SH-SY5Y (cell line): ENCODE data around the gene MCF2L.

Experiments
- GATA2 ChIP-seq: IDR thresholded peaks from 2 replicates; pipeline ENCODE4 v1.6.1; 2011; ENCODE audit warnings: mild to moderate bottlenecking, low read depth, low read length
- GATA3 ChIP-seq: IDR thresholded peaks from 2 replicates; pipeline ENCODE4 v1.6.1; 2011; ENCODE audit warnings: low read depth, mild to moderate bottlenecking, low read length, moderate library complexity

Gene MCF2L, protein sequence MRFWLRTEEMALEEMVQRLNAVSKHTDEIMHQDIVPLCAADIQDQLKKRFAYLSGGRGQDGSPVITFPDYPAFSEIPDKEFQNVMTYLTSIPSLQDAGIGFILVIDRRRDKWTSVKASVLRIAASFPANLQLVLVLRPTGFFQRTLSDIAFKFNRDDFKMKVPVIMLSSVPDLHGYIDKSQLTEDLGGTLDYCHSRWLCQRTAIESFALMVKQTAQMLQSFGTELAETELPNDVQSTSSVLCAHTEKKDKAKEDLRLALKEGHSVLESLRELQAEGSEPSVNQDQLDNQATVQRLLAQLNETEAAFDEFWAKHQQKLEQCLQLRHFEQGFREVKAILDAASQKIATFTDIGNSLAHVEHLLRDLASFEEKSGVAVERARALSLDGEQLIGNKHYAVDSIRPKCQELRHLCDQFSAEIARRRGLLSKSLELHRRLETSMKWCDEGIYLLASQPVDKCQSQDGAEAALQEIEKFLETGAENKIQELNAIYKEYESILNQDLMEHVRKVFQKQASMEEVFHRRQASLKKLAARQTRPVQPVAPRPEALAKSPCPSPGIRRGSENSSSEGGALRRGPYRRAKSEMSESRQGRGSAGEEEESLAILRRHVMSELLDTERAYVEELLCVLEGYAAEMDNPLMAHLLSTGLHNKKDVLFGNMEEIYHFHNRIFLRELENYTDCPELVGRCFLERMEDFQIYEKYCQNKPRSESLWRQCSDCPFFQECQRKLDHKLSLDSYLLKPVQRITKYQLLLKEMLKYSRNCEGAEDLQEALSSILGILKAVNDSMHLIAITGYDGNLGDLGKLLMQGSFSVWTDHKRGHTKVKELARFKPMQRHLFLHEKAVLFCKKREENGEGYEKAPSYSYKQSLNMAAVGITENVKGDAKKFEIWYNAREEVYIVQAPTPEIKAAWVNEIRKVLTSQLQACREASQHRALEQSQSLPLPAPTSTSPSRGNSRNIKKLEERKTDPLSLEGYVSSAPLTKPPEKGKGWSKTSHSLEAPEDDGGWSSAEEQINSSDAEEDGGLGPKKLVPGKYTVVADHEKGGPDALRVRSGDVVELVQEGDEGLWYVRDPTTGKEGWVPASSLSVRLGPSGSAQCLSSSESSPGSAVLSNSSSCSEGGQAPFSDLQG

DNA sequence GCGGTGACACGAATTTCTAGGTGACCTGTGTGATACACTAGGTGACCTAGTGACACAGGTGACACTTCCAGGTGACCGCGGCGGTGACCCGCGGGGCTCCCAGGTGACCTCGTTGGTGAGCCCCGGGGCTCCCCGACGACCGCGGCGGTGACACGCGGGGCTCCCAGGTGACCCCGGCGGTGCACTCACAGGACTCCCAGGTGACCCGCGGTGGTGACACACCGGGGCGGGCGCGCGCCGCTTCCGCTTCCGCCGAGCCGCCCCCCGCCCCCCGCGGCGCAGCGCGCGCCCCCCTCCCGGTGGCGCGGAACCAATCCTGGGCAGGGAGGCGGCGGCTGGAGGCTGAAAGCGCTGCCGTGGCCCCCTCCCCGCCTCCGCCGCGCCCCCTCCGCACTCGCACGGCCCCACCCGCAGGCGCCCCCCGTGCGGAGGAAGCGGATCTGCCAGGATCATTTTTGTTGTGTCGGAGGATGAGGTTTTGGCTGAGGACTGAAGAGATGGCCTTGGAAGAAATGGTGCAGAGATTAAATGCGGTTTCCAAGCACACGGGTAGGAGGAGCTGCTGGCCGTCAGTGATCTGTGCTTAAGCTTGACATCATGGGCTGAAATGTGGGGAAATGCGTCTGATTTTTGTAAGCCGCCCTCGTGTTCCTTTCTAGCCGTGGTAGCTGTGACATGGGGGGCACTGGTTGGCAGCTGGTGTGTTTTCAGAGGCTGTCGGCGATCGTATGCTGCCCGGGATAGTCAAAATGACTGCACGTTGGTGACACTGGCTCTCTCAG is at the start of gene MCF2L:
TSS of gene MCF2L (plus strand) at position 305 of the 782 bp plus-strand sequence. CDS start at position 471, 166 bp downstream.
- TF ChIP-seq GATA2, result no peak
- TF ChIP-seq GATA3, result no peak

DNA sequence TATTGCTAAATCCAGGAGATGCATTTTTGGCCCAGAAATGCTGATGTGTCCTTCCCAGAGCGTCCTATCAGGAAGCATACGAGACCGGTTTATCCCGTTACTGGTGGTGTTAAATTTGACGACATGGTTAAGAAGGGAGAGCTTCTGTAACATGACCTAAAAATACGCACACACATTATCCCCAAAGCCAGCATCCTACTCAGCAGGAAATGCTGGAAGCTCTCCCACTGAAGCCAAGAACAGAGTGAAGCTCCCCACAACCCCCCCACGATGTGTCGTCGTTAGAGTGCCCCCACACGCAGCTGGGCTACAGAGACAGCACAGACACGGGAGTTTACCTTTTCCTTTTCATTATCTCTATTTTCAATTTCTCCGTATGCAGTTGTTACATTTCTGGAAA is 45.1 kb upstream of the MCF2L start:
- TF ChIP-seq GATA2 (no peak), GATA3 (no peak)

DNA sequence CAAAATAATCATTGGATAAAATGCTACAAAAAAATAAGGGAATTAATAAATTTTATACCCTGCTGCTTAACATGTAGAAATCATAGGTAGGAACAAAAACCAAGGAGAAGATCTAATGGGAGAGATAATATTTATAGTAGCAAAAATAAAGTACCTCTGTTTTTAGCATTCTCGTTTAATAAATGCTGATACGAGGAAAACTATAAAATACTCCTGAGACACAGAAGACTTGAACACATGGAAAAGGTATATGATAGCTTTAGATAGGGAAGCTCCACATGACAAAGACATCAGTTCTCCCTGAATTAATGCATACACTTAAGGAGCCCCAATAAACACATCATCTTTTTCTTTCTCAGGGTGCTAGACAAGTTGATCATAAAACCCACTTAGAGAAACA is 44.6 kb upstream of the MCF2L start:
- TF ChIP-seq GATA3 (no peak), GATA2 (no peak)

DNA sequence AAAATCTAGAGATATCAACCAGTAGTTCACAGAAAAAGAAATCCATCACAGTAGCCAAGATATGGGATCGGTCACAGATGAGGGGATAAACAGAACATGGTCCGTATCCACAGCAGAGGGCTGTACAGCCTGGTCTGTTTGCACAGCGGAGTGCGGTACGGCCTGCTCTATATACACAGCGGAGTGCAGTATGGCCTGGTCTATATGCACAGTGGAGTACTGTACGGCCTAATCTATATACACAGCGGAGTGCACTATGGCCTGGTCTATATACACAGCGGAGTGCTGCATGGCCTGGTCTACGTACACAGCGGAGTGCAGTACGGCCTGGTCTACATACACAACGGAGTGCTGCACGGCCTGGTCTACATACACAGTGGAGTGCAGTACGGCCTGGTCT is 43.0 kb upstream of the MCF2L start:
- TF ChIP-seq GATA3, result no peak
- no peak for TF ChIP-seq GATA2

DNA sequence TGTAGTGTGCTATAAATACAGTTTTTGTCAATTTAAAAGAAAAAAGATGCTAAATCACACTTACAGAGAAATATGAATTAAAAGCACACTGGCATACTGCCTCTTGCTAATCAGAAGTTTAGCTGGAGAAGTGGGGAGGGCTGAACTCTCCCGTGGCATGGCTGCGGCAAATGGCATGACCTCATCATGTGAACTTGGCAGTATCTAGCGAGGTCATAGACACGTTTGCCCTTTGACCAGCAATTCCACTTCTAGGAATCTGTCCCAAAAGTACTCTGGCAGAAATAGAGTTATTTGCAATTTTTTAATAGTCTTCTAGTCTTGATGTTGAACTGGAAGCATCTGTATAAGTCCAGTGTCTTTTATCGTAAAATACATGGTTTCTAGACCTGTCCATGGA is 42.0 kb upstream of the MCF2L start:
- TF ChIP-seq GATA2 (no peak), GATA3 (no peak)

DNA sequence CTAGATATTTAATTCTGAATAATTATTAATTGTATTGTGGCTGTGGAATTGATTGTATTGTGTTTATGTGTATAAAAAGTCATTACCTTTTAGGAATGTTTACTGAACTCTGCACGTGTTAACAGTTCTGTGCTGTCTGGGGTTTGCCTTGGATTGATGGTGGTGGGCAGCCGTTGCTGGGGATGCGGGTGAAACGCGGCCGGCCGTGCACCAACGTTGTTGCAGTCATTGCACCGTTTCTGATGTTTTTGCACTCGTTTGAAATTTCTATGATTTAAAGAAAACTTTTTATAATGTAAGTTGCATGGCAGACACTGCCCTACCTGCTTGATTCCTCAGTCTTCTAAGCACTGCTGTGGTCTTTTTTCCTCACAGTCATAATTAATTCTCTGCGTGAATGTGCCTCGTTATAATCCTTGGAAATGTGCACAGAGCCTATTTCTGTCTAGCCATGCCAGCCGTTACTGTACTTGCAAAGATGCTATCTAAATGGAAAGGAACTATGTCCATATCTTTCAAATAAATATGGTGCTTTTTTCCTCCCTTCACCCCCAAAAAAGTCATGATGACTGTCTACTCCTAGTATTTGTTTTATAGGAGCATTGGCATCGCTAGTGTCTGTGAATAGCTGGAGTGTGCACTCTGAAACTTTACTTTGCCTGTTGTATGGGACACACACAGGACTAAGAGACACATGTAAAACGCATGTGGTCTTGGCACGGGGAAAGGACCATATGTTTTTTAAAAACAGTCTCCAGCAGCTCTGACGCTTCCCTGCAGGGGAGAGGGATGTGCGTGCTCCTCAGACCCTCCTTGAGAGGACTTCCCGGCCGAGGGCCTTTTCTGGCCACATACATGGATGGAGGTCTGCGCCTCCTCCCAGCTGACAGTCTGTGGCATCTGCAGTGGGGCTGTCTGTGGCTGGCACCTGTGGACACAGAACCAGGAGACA is 40.7 kb upstream of the MCF2L start:
- peak; percentile 65 for TF ChIP-seq GATA2
- TF ChIP-seq GATA3, result peak; percentile 52

DNA sequence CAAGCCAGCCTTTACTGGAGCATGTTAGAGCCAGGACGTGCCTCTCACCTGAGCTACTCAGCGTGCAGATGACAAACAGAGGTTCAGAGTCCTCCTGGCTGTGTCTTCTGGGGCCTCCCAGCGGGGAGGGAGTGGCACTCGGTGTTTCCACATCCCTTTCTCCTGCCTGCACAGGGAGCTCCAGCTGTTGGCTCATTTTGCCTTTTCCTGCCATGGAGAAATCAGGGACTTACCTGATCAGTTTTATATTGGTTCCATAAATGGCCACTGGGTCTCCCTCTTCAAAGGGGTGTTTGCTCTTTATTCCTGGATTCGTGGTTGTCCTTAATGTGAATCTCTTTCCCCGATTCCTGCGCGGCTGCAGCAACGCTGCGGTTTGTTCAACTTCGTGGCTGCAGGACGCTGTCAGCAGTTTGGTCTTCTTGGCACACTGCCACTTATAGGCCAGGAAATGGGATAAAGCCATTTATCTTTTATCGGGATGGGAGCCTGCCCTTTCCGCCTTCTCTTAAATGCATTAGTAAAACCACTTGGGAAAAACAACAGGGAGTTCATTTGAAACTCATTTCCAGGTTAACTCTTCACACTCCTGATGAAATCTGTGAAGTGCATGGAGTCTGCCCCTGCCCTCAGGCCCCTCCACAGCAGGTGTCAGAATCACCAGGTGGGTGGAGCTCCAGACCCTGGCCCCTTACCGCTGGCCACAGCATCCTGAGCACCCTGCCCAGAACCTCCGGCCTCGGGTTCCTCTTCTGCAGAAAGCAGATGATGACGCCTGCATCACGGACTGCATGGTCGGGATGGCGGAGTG is 39.8 kb upstream of the MCF2L start:
- TF ChIP-seq GATA3 (no peak), GATA2 (peak; percentile 81)

DNA sequence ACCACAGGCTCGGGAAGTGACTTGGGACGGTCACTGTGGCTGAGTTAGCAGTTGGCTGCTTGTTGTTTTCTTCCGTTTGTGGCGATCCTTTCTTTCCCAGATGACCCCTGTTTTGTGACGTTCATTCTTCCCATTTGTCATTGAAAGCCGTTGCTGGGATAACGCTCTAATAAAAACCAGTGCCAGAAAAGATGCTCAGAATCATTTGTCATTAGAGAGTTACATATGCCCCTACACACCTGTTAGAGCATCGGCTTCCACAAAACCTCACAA is 39.3 kb upstream of the MCF2L start:
- TF ChIP-seq GATA2 (no peak), GATA3 (no peak)

DNA sequence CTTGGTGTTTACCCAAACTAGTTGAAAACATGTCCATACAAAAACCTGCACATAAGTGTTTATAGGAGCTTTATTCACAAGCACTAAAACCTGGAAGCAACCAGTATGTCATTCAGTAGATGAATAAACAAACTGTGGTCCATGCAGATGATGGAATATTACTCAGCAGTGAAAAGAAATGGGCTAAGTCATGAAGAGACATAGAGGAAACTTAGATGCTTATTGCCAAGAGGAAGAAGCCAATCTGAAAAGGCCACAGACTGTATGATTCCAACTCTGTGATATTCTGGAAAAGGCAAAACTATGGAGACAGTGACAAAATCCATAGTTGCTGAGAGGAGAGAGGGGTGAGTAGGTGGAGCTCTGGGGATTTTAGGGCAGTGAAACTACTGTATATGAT is 38.8 kb upstream of the MCF2L start:
- TF ChIP-seq GATA2, result no peak
- no peak for TF ChIP-seq GATA3

DNA sequence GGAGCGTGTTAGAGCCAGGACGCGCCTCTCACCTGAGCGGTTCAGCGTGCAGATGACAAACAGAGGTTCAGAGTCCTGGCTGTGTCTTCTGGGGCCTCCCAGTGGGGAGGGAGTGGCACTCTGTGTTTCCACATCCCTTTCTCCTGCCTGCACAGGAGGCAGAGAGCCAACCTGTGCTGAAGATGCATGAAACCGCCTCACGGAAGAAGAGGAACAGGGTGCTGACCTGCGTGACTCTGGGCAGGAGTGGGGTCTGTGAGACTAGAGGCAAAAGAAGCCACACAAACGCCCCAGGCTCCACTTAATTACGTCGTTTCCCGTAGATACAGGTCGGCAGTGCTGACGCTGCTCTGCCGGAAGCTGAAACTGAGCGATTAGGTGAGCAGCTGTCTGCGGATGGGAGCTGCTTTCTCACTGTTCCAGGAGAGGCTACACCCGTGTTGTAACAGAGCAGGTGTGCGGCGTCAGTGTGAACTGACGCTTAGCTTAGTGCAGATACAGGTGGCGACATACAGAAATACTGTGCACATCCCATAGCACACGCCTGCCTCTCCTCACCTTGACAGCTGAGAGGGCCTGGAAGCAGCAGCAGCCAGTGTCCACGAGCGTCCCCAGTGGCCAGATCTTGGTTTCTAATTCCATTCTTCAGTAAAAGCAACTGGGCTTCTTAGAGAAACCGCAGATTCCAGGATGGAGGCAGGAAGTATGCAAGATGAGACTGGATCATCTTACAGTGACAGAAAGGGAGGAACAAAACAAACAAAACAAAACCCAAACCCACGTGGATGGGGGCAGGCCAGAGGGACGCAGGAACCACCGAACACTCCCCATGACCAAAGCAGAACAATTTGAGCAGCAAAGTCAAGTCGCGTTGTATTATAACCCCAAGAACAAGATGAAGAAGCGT is 37.7 kb upstream of the MCF2L start:
- TF ChIP-seq GATA3 (no peak), GATA2 (no peak)

DNA sequence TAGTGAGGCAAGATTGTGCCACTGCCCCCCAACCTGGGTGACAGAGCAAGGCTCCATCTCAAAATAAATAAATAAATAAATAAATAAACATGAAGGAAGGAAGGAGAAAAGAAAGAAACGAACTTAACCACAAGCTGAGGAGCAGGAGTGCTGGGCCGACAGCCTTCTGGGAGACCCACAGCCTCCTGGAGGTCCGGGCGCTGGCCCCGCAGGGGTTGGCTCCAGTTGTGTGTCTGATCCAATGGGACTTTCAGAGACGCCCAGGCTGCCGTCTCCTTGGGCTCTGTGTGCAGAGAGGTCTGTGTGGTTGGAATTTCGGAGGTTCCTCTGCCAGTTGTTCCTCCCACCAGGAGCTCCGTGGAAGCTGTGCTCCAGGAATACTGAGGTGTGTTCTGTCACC is 36.0 kb upstream of the MCF2L start:
- TF ChIP-seq GATA3 (no peak), GATA2 (no peak)
